Fibroblast of the conjunctiva (primary cell): ENCODE measurements around the gene GPC1.

Source experiments
- DNase-seq: peaks from one replicate; pipeline ENCODE4 v3.0.0-alpha.2; 2010; ENCODE audit warnings: low read depth

The GPC1 gene

DNA sequence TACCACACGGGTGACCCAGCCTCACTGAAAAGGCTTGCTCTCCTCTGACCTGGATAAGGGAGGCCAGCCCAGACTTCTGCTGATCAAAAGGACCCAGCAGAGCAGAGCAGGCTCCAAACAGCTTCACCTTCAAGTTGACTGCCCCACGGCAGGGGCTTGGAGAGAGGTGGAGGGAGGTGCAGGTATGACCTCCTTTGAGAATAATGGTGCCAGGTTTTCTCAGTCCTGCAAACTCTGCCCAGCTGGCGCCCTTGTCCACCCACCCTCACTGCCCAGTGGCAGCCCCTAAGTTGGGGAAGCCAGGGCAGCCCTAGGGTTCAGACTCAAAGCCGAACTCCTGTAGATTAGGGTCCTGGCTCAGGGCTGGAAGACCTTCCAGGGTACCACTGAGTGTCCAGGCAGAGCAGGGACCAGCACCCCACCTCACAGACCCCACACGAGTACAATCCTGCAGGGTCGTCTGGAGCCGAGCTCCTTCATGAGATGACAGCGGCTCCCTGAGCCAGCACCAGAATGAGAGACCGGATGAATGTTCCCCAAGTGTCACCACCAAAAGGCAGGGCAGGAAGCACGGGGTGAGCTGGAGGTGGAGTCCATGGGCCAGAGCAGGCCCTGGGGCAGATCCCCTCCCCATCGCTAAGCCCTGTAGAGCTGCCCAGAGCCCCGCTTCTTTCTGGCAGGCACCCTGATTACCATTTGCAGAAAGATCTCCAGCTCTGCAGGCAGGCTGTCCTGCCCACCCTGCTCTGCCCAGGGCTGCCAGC is 3.6 kb upstream of the GPC1 start:
- DNase-seq: no peak

DNA sequence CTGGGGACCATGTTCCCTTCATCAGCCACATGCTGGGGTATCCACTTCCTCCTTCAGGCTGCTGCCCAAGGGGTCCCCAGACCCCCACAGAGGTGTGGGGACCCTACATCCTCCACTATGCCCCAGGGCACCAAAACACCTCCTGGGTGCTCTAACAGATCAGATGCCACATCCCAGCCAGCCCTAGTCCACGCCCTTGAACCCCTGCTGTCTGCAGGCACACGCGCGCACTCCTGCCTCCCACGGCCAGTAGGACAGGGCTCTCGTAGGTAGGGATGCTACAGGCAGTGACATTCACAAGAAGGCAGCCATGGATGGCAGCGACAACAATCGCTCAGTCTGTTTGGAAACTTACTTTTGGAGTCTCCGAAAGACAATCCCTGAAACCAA is 3.0 kb upstream of the GPC1 start:
- DNase-seq: no peak

DNA sequence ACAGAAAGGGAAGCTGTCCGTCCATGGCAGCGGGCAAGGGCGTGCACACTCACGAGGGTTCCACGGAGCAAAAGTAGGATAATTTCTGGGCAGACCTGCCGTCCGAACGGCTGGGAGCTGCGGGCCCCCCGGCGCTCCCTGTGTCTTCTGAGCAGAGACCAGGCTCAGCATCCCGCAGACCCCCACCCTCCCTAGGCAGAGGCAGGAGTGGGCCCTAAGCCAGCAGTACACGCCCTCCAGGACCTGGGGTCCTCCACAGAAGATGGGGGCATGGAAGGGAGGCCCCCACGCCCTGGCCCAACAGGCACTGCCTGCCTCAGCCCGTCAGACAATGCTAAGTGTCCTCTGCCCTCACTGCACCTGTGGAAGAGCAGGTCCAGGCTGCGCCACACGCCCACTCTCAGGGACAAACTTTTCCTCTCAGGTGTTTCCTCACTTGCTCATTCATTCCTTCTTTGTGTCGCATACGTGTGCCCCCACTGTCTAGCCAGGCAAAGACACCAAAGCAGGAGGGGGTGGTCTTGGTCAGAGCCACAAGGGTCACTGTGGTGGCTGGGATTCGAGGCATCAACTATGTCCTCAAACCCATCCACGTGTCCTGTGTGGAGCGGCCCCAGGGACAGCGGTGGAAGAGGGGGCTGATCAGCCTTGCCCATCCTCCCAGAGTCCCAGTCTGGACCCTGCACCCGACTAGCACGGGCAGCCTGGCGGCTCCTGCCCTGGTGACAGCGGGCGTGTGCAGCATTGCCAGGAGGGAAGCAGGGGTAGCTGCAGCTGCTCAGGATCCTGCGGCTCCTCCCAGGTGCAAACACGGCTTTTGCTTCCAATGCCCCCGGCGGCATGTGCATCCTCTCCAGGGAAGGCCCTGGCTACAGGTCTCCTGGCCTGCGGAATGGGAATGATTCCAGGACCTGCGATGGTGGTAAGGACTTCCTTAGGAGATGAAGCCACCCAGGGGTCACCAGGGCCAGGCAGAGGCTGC is 2.4 kb upstream of the GPC1 start:
- no peak for DNase-seq

DNA sequence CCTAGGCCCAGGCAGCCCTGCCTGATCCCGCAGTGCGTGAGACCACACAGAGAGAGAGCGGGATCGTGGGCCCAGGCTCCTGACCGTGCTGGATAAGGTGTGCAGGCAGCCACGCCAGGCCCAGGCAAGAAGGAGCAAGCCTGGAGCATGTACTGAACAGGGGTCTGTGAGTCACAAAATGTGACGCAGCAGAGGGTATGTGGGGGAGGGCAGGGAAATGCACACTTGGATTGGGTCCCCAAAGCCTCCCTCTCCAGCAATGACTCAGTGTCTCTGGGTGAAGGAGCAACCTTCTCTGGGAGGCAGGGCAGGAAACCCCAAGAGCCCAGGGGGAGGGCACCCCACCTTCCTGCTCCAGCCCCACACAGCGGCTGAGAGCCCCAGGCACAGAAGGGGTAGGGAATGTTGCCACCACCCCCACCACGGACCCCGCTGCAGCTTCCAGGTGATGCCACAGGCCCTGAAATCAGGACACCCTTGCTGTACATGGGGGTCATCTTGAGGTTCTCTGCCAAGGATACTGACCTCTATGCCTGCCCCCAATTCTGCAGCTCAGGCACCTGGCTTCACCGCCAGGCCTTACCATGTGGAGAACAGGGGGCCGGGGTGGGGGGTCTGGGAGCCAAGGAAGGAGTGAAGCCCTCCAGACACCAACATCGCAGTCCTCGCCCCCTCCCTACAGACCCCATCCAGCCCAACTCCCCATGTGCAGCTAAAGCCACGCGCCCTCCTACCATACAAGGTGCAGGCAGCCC is 1.3 kb upstream of the GPC1 start:
- DNase-seq: peak; percentile 93

DNA sequence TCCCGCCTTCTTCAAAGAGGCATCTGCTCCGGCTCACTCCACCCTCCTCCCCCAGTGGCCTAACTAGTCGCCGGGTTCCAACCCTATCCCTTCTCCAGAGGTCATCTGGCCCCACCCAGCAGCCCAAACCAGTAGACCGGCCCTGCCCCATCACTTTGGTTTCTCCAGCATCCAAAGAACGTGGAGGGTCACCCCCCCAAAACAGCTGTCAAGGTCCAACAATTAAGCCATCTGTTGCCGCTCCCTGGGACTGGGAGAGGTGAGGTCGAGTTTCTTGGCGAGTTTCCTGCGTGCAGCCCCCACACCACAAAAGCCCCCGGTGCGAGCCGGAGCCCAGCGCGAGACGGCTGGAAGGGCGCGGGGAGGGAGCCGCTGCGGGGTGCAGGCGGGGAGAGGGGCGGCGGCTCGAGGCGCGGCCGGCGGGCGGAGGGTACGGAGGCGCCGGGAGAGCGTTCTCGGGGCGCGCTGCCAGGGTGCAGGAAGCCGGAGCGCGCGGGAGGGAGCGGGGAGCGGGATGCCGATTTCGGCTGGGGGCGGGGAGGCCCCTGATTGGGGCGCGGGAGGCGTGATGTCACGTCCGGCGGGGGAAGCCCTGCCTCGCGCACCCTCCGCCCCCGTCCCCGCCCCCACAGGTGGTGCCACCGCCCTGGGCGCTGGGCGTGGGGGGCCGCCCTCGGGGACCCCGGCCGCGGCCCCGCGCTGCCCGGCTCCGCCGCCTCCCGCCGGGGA is 571 bp upstream of the GPC1 start:
- peak; percentile 86 for DNase-seq

DNA sequence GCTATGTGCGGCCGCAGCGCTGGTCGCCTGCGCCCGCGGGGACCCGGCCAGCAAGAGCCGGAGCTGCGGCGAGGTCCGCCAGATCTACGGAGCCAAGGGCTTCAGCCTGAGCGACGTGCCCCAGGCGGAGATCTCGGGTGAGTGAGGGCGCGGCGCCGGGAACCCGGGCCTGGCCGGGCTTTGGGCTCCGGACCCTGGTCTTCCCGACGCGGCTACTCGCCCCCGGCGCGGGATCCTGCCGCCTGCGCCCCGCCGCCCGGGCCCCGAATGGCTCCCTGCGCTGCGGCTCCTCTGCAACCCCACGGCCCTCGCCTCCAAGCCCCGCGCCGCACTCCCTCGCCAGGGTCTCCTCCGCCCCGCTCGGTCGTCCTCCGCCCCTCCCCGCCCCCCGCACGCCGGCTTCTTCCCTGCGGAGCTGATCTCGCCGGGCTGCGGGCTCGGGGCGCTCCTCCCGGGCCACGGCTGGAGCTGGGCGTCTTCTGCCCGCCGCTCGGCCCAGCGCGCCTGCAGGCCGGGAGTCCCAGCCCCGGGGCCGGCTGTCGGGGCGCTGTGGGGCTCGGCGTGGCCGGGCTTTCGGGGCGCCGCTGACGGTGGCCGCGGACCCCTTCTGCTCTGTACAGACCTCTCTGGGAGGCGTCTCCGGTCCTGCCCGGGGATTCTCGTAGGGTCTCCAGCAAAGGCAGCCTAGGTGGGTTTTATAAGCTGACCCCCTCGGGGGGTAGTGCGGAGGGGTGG is 652 bp downstream of the GPC1 start:
- DNase-seq: no peak

DNA sequence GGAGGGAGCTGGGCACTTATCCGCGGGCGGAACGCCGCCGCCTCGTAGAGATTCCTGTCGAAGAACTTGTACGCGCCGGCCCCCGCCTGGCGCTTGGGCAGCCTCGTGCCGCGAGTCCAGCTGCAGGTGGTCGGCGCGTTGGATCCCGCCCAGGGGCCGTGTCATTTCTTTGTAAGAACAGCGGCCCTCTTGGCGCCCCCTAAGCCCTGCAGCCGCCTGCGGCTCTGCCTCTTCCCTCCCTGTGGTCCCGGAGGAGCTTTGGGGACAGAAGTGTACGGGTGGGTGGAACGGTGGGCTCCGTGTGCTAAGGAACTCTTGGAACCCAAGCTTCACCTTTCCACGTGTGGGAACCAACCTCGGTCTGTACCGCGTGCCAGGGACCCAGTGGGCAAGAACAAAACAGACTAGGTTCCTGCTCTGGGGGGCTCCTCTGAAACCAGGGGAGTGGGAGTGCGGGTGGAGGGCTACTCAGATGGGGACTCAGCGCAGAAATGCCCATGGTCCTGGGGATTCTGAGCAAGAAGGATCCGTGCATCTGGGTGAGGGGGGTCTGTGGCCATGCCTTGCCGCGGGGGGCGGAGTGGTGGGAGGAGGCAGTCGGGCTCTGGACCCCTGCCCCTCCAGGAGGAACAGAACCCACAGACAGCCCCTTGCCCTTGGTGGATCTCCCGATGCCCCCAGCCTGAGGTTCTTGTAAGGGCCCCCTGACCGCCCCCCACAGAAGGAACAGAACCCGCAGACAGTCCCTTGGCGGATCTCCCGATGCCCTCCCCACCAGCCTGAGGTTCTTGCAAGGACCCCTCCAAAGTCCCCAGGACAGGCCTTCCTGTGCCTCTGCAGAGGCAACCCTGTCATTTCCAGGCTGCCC is 1.5 kb downstream of the GPC1 start:
- no peak for DNase-seq

DNA sequence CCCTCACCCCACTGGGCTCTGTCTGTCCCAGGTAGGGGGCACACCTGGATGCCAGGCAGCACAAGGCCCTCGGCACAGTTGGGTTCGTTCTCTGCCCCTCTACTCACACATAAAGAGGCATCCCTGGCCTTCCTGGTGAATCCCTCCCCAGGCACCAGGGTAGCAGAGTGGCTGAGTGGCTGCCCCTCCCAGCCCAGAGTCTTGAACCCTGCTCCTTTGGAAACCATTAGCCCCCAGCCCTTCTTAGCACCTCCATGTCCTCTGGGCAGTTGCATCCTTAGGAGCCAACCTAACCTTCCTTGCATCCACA is 2.0 kb downstream of the GPC1 start:
- DNase-seq: no peak

DNA sequence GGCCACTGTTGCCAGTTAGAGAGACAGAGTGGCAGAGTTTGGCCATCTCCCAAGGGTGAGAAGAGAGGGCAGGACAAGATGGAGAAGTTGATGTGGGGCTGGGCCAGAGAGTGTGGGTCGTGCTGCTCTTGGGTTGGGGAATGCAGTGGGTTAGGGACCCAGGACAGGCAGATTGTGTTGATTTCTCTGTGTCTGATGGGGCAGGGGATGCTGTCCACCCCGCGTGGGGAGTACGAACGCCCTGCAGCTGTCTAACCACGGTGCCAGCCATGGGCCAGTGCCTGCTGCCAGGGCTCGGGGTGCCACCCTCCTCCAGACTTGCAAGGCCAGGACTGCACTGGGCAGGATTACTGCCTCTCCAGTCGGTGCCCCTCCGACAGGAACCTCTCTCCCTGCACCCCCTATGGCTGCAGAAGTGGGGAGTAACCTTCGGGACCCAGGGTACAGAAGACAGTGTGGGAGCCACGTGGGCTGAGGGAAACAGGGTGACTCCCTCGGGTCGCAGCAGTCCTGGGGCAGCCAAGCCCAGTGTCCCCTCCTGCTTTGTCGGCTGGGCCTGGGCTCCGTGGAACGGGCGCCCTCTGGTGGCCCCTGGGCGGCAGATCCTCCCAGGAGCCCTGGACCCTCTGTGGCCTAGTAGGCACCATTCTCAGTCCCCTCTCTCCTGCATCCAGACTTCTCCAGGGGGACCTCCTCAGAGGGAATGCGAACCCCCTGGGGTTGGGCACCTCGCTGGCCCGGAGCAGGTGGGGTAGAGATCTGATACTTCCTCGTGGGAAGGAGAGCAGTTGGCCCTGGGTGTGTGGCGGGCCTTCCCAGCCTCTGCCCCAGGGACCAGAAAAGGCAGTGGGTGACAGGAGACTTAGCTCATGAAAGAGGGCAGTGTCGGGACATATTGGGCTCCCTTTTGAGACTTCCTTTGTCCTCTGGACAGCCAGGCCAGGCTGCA is 2.7 kb downstream of the GPC1 start:
- peak; percentile 32 for DNase-seq

DNA sequence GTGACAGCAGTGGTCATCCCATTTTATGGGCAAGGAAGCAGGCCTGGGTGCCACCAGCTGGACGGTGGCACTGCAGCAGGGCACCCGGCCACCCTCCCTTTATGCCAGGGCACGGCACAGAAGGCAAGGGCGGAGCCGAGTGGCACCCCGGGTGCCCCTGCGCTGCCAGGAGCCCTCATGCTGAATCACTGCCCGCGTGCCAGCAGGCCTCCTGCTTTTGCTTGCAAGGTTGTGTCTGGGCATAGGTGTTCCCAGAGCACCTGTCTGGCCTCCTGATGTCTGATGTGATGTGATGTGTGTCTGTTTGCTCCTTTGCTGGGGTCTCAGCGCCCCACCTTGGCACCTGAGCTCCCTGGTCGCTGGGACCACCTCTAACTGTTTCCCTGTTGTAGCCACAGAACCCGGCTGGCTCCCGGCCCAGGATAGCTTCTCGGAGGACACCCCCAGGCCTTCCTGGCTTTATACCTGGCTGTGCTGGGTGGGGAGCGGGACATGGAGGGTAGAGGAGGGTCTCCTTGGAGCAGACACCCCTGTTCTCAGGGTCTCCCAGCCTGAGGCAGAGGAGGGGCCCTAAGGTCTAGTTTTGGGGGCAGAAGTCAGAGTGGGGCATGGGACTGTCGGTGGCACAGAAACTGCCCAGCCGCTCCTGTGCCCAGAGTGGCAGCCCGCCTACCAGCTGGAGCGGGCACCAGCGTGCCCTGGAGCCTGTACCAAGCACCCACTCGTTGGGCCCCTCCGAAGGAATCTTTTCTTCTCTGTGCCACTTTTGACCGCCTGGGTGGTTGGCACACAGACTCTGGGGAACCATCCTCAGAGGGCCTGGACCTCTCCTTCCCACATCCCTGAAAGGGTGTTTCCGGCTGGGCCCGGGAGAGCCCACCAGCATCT is 3.6 kb downstream of the GPC1 start:
- DNase-seq: no peak

DNA sequence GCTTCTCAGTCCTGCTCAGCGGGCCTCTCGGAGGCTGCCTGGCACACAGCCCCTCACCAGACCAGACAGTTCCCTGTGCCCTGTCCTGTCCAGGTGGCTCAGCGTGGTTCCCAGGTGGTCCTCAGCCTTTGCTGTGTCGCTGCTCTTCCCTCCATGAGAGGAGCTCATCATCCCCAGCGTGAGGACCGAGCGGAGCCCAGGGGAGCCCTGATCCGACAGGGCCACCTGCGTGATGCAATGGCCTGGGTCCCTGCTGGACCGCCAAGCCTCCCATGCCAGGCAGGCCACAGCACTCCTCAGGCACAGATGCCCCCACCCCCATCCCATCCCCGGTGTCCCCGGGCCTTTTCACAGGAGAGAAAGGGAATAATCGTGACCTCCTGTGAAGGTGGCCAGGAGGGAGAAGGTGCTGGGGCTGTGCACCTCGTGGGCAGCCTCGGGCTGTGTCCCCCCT is 4.3 kb downstream of the GPC1 start:
- DNase-seq: no peak

DNA sequence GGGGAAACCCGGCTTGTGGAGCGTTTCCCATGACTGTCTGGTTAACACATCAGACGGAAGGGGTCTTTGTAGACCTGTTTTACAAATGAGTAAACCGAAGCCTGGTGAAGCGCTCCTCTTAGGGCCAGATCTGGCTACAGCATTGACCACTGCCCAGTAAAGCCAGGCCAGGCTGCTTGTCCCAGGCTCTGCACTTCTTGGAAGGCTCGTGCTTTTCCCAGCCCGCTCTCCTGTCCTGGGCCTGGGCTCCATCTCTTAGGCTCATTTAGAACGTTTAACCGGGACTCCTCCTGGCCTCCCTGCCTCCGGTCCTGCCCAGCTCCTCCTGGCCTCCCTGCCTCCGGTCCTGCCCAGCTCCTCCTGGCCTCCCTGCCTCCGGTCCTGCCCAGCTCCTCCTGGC is 4.8 kb downstream of the GPC1 start:
- no peak for DNase-seq

DNA sequence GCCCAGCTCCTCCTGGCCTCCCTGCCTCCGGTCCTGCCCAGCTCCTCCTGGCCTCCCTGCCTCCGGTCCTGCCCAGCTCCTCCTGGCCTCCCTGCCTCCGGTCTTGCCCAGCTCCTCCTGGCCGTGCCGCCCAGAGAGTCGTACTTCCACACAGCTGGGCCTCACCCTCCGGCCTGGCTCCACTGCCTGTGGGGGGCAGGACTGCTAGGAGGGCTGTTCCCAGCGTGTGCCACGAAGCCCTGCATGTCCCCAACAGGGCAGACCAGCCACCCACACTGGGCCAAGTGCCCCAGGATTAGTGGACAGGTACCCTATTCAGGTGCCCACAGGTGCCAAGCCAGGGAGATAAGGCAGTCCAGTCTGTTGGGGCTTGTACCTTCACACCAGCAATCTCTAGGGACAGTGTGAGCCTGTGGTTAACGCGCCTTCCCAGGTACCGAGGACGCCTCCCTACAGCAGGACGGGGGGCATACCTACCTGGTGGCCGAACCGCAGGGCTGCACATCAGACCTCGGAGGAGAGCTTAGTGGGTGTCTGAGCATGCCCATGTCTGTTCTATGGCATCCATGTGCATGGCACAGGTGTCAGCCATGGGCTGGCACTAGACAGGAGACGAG is 5.3 kb downstream of the GPC1 start:
- DNase-seq: no peak

DNA sequence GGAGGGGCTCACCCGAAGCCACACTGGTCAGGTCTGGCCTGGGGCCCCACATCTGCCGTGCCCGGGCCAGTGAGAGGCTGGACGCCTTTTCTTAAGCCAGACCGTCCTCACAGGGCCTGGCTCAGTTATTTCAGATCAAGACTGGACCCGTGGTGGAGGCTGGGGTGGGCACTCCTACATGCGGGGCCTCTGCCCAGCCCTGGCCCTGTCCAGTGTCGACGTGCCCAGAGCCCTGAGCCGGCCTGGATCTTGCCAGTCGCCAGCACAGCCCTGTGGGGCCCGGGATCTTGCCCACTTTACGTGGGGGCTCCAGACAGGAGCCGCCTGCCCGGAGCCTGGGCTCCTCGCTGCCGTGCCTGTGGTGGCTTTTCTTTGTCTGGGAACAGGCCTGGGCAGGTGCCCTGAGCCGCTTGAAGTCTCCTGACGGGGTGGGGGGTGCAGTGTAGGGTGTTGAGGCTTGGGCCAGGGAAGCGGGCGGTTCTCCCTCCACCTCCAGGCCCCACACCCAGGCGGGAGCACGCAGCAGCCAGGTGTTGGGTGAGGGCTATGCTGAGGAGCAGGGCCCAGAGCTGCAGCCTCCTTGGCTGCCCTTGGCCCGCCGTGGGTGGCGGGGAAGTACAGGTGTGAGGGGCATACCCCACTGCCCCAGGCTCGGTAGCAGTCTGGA is 6.0 kb downstream of the GPC1 start:
- DNase-seq: no peak

DNA sequence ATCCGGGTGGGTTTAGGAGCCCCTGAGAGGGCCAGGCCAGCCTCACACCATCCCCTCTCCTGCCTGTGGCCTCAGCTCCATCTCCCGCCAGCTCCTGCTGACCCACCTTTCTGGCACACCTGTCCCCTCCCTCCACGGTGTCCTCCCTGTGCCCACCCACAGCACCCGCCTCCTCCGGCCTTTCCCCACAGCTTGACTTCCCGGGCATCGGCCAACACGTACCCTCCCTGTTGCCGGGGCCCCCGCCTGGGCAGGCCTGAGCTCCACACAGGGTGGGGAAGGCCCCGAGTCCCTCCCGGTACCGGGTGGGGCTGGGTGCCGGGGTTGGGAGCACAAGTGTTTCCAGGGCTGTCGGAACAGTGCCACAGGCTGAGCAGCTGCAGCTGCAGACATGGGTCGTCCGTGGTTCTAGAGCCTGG is 6.5 kb downstream of the GPC1 start:
- DNase-seq: no peak

DNA sequence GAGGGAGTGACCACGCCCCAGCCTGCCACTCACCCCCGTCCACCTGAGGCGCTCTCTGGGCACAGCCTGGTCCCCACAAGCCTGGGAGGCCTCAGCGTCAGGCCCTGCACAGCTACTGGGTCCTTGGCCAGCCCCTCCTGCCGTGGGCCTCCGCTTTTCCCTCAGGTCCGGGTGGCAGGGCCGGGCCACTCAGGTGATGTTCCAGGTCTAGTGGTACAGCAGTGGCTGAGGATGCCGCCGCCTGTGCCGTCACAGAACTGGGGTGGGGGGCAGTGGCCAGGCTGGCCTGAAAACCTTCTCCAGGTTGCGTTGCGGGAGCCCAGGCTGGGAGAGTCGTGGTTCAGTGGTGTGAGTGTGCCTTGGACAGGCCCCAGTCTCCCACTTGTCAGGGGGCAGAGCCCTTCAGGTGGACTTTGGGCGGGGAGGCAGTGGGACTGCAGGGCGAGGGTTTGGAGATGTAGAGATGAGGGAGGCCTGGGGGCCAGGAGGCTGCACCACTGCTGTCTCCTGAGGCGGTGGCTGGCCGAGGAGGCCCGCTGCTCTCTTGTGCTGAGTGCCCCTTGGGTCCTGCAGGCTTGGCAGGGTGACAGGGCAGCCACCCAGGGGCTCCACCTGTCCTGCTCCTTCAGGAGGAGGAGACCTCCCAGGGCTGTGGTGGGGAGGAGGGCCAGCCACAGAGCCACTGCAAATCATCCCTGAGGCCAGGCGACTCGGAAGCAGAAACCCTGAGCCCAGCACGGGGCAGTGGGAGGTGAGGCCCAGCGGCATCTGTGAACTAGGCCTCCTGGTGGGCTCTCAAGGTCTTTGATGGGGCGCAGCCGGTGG is 7.6 kb downstream of the GPC1 start:
- DNase-seq: no peak
